Esophagus squamous epithelium (tissue), 5 donors: ENCODE results near the gene CHMP5. TPM values are rescaled to one million over a fixed set of nuclear protein-coding genes. Genes with fewer than 3 reads are reported as not detected.

ENCODE experiments used
- DNase-seq: peaks from one replicate; lab custom pipeline; 2025; lab: John Stamatoyannopoulos, UW
- H3K27ac ChIP-seq, 4 donors: fragments of 200-600 bp; sonication (generic); one replicate each; pipeline ENCODE4 v1.5.1; 2016 to 2019; ENCODE audit warnings: mild to moderate bottlenecking in 1 of 4
- H3K27me3 ChIP-seq, 4 donors: fragments of 200-600 bp; sonication (generic); 1 replicate in 3 of 4; 2 replicates in 1 of 4; pipeline versions ENCODE4 v1.5.1 to v1.6.0; 2017 to 2021; ENCODE audit warnings: antibody characterized with exemption in 1 of 4
- H3K36me3 ChIP-seq, 3 donors: fragments of 200-600 bp; sonication (generic); one replicate each; pipeline ENCODE4 v1.5.1; 2016 to 2019
- H3K4me1 ChIP-seq, 3 donors: fragments of 200-600 bp; sonication (generic); one replicate each; pipeline ENCODE4 v1.5.1; 2017 to 2019
- H3K4me3 ChIP-seq, 4 donors: fragments of 200-600 bp; sonication (generic); 1 replicate in 3 of 4; 2 replicates in 1 of 4; pipeline ENCODE4 v1.5.1; 2016 to 2019; ENCODE audit warnings: mild to moderate bottlenecking in 2 of 4, moderate library complexity in 1 of 4
- H3K9me3 ChIP-seq, 3 donors: fragments of 200-600 bp; sonication (generic); one replicate each; pipeline ENCODE4 v1.5.1; 2016 to 2019
- CTCF ChIP-seq, 6 experiments: fragments of 450-650 bp in 4 of 6; fragments of 200-600 bp in 2 of 6; sonication (generic) in 2 of 6; IDR thresholded peaks; one replicate each; pipeline ENCODE4 v1.5.1; 2016 to 2019; ENCODE audit warnings: antibody characterized with exemption in 6 of 6, mild to moderate bottlenecking in 4 of 6, moderate library complexity in 4 of 6
- POLR2A ChIP-seq, 4 donors: fragments of 450-650 bp; IDR thresholded peaks; one replicate each; pipeline ENCODE4 v1.6.1; 2017; ENCODE audit warnings: antibody characterized with exemption in 4 of 4, mild to moderate bottlenecking in 4 of 4, moderate library complexity in 3 of 4
- WGBS, 2 donors: methylation state at CpG; one replicate each; pipeline ENCODE4 v1.1.5; 2018; 5-methylcytosine and 5-hydroxymethylcytosine counted together
- intact Hi-C: fragments of 100-400 bp; cut with DNase I; formaldehyde crosslinking; loops from one replicate; pipeline ENCODE4 v1.15.0; 2022
- total RNA-seq, 4 donors: library from RNA; depleted of rRNA; stranded (reverse); fragments of >200 nt; gene quantifications; one replicate each; pipeline ENCODE4 v1.1.0, GENCODE V29; 2016
- donor health status: DM: yes; HTN: yes; CAD: no.

The CHMP5 gene
- total RNA-seq, 4 donors from 2014 or later: 37.7 to 62.5 (median 54.2) TPM

GRCh38 chr9:33233626-33234342 is 31.1 kb upstream of the CHMP5 start:
- Histone ChIP-seq H3K27me3 (no peaks in the 10 kb centered on the region), H3K4me3 (no peak overlapping the region), H3K4me1 (peaks cover 15 to 69% (median 28%) of the 10 kb centered on the region in 3 donors), H3K27ac (peak overlapping the region; percentile 79 to 92 (median 84)), H3K9me3 (no peaks in the 10 kb centered on the region), H3K36me3 (no peaks in the 10 kb centered on the region)
- DNase-seq: no peak
- peak in 1 of 4 donors; percentile 23 for TF ChIP-seq POLR2A (IDR thresholded peaks at IDR 0.05)
- TF ChIP-seq CTCF (IDR thresholded peaks at IDR 0.05): no peak
- WGBS, 2 donors: 20% methylated on average over 1 of the region's 1 CpG; no CpG with 5 or more reads in 1 of the 2 donors
- intact Hi-C loops: no loop called here

GRCh38 chr9:33234511-33235467 is 30.1 kb upstream of the CHMP5 start:
- peaks cover 15 to 59% (median 25%) of the 10 kb centered on the region in 3 donors for H3K4me1 ChIP-seq
- no peaks in the 10 kb centered on the region for H3K36me3 ChIP-seq
- 62 to 65% methylated on average over 8 to 9 of the region's 9 CpGs for WGBS, 2 donors
- no peaks in the 10 kb centered on the region for H3K27me3 ChIP-seq
- intact Hi-C loops: no loop called here
- TF ChIP-seq CTCF (IDR thresholded peaks at IDR 0.05) (no peak), POLR2A (IDR thresholded peaks at IDR 0.05) (no peak)
- no peaks in the 10 kb centered on the region for H3K9me3 ChIP-seq
- peak overlapping the region; percentile 79 to 92 (median 84) for H3K27ac ChIP-seq
- DNase-seq: no peak
- no peak overlapping the region for H3K4me3 ChIP-seq

GRCh38 chr9:33236571-33236970 is 28.3 kb upstream of the CHMP5 start:
- H3K27ac ChIP-seq: no peak overlapping the region
- intact Hi-C loops: no loop called here
- no peak overlapping the region for H3K4me3 ChIP-seq
- DNase-seq: no peak
- H3K27me3 ChIP-seq: no peaks in the 10 kb centered on the region
- no peaks in the 10 kb centered on the region for H3K36me3 ChIP-seq
- H3K9me3 ChIP-seq: no peaks in the 10 kb centered on the region
- 85 to 89% methylated on average over 2 to 3 of the region's 3 CpGs for WGBS, 2 donors
- peaks cover 11 to 41% (median 12%) of the 10 kb centered on the region in 3 donors for H3K4me1 ChIP-seq
- TF ChIP-seq POLR2A (IDR thresholded peaks at IDR 0.05) (no peak), CTCF (IDR thresholded peaks at IDR 0.05) (no peak)

GRCh38 chr9:33239921-33240320 is 24.9 kb upstream of the CHMP5 start, which contains the start of gene SPINK4:
Gene SPINK4, plus strand, starts transcription at chr9:33240167. Its CDS starts 42 bp downstream, at chr9:33240209.
- H3K36me3 ChIP-seq: no peaks in the 10 kb centered on the region

More at GRCh38 chr9:33239921-33240320, 24.9 kb upstream of the CHMP5 start, which contains the start of gene SPINK4:
- no peak within 1 kb of the TSS for H3K27ac ChIP-seq
- intact Hi-C loops: no loop called here
- TF ChIP-seq POLR2A (IDR thresholded peaks at IDR 0.05) (no peak), CTCF (IDR thresholded peaks at IDR 0.05) (no peak)
- no peak within 1 kb of the TSS for H3K4me3 ChIP-seq
- H3K27me3 ChIP-seq: no peaks in the 10 kb centered on the region
- H3K9me3 ChIP-seq: no peaks in the 10 kb centered on the region
- DNase-seq: no peak
- WGBS, 2 donors: 55 to 82% methylated on average over 7 of the region's 7 CpGs
- H3K4me1 ChIP-seq: peaks cover 0 to 12% (median 3%) of the 10 kb centered on the region in 3 donors
